Nucleus accumbens (tissue), 56 donors: ENCODE measurements around the gene GLYATL1B.
"Not testable (repeated sequence)": the region's sequence is repeated elsewhere in the genome, so short reads cannot be mapped to it uniquely, and the experiment has no call there.

ENCODE experiments used
- DNase-seq, 56 donors: peaks; one replicate each; lab custom pipeline; 2025; lab: John Stamatoyannopoulos, UW

Gene GLYATL1B, protein sequence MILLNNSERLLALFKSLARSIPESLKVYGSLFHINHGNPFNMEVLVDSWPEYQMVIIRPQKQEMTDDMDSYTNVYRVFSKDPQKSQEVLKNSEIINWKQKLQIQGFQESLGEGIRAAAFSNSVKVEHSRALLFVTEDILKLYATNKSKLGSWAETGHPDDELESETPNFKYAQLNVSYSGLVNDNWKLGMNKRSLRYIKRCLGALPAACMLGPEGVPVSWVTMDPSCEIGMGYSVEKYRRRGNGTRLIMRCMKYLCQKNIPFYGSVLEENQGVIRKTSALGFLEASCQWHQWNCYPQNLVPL

DNA sequence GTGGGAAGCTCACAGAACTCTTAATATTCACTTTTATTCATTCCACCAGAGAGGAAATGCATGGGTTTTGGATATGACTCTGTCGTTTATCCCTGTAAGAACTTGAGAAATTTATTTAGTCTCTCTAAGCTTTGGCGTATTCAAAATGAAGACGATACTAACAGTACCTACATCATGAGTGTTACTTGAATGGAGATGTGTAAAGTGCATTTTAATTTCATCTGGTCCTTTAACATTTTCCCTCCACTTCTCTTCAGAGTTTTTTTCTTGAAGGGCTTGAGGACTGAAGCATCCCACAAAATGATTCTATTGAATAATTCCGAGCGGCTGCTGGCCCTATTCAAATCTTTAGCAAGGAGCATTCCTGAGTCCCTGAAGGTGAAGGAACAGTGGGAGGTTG, at the start of gene GLYATL1B:
GLYATL1B (plus strand) TSS at position 301 of the 400 bp plus-strand sequence; CDS start at position 301, 0 bp downstream.
- not testable (repeated sequence) for DNase-seq

DNA sequence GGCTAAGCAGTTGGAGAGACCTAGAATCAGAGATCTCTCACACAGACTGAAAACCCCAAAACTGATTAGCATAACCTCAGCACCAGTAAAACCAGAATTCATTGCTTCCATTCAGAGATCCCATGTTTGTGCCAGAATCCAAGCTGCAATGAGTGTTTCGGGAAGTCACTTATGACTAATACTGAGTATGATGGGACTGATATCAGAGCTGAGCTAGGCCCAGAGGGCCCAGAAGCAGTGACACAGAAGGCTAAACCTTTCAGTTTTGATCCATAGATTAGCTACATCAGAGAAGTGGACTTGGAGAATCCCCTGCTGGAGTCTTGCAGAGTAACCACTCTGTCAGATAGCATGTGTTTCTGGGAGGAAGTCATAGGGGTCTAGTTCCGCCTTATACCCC, 49.6 kb upstream of the GLYATL1B start:
- DNase-seq, result not testable (repeated sequence)

DNA sequence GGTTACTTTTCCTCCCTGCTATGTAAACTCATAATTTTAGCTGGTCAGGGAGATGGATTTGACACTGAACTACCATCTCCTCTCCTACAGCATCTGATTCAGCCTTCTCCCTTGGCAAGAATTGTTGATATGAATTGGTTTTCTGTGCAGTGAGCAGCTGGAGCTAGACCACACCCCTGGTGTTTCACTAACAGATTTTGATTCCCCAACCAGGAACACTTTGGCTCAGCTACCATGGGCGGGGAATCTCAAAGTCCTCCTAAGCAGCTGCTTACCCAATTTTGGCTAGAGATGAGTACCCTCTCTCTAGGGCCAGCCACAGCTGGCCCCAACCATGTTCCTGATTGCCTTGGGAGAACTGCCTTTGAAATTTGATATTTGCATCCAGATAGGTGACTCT, 48.7 kb upstream of the GLYATL1B start:
- not testable (repeated sequence) for DNase-seq

DNA sequence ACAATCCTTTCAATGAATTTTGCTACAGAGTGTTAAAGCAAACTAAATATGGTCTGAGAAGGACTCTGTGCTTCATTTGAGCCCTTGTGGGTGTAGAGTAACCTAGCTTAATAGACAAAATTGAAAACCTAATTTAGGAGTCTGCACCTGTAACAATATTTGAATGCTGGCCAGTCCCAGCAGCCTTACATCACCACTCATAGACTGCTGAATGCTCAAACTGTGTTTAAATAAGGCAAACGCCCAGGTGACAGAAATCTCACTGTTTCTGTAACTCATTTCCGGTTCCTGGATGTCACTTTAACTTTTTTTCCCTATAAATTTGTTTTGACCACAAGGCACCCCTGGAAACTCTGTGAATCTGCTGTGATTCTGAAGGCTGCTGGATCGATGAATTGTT, 45.5 kb upstream of the GLYATL1B start:
- no peak for DNase-seq

DNA sequence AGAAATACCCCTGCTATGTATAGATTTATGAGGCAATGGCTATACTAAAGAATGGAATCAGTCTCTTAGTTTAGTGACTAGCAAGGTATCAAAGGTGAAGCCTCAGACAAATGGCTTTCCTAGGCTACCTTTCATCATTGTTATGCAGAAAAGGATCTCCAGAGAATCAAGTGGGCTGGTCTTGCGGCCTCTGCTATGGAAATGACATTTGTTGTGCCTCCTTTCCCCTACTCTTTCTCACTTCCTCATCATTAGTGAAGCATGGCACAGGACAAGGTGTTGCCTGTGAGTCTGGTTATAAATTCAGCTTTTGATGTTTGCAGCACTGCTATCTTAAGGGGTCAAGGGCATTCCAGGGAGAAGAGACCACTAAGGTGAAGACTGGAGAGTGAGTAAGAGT, 34.7 kb upstream of the GLYATL1B start:
- DNase-seq, result not testable (repeated sequence)

DNA sequence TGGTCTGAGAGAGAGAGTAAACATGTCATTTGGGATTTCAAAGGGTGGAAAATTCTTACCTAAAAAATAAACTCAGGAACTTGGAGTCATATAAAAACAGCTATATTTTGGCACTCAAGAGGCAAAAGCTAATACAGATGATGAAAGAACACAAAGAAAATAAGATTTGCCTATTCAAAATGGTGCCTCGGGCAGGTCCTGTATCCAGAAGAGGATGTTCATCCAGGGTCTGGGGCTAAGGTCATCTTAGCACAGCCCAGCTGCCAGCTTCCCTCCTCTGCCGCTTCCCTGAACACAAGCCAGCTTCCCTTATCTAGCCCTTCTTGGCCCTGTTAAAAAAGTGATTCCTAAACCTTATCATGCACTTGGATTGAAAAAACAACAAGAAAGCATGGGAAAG, 33.8 kb upstream of the GLYATL1B start:
- DNase-seq, result not testable (repeated sequence)

DNA sequence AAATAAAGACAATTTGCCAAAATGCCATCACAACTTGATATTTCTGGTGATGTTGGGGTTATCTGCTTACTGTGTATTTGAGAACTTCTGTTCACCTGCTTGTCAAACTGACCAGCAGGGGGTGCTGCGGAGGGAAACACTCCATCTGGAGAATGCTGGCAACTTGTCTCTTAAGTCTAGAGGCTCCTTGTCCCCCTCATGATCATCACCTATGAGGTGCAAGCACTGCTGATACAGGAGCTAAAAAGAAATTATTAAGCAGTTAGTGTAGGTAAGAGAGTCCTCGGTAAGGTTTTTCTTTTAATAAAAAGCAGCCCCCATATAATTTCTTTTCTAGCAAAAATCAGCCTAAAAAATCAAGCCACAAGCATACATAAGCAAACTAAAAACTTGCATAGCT, 32.7 kb upstream of the GLYATL1B start:
- peak in 36 of 56 donors; percentile 2 to 69 (median 20) for DNase-seq

DNA sequence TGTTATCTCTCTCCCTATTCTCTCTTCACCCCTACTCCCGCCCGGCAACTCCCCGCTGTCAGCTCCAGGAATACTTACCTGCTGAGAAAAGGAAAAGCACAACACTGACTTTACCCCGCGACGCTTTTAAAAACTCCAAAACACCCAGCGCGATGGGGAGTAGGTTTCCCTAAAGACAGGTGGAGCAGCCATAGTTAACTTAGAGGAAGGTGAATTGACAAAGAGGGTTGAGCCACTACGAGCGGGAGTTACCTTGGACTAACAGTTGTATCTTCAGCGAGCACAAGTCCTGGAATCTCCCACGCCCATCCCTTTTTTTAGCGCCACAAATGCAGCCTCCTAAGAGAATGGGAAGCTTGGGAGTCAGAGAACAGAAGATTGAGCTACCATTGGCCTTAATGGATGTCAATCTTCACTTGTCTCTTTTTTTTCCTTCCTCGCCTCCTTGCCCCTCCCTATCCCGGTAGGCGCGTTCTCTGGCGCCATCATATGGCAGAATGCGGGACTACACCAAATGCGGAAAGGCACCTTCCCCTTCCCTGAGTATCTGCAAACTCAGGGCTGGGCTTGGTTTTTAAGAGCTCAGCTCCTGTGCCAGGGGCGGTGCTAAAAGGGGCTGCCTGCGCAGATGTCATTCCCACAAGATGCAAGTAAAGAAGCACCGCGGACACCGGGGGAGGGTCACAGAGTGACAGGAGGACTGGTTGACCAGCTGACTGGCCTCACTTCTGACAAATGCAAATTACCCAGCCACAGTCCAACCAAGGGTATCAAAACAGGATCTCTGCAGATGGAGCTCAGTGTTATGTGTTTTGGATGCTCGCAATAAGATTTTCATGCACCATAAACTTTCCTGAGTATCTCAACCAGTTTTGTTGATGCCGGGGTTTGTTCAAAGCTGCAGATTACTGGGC, 27.7 kb upstream of the GLYATL1B start:
- DNase-seq, result peak in 42 of 56 donors; percentile 4 to 70 (median 28)

DNA sequence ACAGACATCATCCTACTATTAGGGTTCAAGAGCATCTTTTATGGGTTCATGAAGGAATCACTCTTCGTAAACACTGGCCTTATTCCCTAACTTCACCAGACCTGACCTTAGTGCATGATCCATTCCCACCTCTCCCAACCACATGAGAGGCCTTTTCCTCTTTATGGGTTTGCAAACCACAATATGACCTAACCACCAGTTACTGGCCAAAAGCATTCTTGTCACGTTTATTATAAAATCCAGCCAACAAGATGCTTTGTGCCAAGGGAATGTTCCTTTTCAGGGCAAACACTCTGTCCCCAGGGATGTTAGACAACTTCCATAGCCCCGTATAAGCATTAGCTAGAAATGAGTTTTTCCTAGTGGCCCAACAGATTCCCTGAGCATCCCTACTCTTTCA, 26.0 kb upstream of the GLYATL1B start:
- not testable (repeated sequence) for DNase-seq

DNA sequence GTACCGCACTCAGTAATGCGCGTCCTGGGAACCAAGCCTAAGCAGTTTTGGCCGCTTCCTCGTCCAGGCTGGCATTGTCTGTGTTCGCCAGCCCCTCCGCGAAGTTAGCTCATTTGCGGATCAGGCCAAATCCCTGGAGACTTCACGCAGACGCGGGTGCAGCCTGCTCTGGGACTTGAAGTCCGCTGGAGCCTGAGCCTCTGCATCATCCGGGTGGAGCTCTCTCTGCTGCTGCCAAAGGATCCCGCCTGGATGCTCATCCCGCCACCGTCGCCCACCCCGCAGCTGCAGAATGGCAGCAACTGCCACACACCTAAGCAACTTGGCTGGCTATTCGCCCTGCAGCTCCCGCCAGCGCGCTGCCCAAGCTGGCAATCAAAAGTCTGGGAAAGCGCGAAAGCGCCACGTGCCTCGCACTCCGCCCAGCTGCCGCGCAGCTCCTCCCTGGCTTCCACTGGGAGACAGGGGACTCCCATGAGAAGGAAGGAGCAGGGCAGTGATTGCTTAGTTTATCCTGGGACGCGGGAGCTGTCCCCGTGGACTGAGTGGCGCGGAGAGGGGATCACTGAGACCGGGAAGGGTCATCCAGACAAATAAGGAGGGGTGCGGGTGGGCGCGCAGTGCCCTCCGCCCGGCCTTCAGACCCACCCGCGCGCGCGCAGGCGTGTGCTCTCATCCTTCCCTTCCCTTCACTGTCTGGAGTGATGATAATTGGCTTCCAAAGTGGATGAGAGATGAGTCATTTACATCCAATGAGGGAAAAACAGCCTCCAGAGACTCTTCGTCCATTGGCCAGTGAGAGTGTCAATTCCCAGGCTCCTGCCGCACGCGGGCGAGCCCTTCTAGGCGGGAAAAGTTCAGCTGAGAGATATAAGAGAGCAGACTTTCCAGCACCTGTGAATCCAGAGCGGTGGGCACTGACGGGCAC, 23.2 kb upstream of the GLYATL1B start:
- DNase-seq, result peak in 1 of 56 donors; percentile 4

DNA sequence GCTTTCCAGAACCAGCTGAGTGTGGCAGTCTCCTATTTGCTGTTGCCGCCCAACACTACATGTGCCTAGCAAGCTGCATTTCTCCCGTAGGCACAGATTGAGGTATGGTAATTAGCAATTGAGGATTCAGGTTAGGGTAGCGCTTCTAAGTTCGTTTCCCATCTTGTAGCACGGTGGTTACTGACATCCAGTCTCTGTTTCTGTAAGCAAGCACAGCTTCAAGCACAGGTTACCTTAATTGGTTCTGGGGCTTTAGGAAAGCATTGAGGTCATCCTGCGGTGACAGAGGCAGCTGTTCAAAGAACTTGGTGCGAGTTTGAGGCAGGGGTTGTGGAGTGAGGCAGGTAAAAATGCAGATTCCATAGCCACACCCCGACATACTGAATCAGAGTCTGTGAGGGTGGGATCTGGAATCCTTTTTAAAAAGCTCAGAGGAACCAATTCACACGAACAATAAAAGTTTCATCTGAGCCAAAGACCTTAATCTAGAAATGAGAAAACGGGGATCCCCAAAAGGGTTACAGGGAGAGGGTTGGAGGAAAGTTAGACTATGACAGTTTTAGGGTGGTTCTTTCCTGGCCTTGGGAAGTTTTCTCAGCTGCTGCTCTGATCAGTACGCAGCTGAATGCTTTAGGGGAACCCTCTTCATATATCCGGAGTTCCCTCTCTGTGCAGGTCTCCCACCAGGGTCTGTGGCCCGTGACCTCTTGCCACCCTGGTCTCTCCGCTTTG, 21.9 kb upstream of the GLYATL1B start:
- DNase-seq, result not testable (repeated sequence)

DNA sequence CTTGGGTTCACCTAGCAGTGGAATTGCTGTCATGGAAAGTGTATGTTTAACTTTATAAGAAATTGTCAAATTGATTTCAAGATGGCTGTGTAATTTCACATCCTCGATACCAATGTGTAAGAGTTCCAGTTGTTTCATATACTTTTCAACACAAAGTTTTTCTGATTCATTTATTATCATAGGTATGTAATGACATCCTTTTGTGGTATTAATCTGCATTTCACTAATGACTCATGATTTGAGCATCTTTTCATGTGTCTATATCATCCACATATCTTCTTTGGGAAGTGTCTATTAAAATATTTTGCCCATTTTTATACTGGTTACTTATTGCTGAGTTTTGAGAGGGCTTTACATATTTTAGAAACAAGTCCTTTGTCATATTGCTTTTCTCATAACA, 17.0 kb upstream of the GLYATL1B start:
- no peak for DNase-seq

DNA sequence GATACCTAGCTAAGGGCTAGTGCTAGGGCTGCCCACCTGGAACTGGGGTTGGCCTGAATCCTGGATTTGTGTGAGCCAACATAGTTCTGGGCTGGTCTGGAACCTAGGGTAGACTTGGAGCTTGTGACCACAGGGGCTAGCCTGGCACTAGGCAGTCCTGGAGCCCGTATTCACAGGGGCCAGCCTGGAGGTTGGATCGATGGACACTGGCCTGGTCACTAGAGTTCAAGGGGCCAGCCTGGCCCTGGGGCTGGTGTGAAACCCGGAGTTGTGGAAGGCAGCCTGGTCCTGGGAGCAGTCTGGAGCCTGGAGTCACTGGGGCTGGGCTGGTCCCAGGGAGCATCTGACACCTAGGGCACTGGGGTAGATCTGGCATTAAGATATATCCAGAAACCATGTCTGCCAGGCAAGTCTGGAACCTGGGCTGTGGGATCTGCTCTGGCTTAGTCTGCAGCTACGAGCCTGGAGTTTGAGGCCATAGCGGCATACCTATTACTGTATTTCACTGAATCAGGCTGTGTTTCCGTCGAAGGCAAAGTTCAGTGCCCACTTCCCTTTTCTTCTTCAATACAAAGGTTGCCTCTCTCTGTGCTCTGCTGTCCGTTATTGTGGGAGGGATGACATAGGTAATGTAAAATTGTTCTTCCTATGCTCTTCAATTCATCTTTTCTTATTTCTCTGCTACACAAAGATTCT, 9.1 kb upstream of the GLYATL1B start:
- DNase-seq, result no peak

DNA sequence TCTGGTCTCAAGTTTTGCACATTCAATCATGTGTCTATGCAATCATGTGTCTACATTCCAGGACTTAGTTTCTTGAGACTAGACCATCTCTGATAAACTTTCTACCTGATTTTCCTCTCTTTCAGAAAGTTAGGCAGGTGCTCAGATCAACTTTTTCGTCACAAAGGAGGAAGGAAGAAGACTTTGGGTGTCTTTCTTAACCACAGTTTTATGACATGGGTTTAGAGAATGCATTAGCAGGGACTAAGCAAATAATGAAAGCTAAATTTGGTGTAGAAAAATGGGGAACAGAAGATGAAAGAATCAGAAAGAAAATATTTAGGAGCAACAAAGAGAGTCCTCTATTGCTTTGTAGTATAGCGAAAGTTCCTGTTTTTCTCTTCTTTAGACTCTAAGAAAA, 7.7 kb upstream of the GLYATL1B start:
- DNase-seq, result no peak

DNA sequence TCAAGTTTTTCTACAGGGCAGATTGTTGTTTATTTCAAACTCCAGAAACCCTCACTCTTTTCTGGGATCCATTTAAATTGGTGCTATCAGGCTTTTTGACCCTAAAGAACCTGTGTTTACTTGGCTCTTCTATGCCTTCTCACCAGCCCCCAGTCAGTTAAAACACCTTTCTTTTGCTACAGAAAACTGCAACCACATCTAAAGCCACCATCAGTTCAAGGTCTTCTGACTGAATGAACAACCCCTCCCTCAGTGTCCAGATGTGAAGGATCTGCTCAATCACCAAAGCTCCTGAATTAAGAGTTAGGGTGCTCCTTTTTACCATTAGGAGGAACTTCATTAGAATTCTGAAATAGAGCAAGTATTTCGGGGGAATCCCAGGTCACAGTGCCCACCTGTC, 7.0 kb upstream of the GLYATL1B start:
- no peak for DNase-seq

DNA sequence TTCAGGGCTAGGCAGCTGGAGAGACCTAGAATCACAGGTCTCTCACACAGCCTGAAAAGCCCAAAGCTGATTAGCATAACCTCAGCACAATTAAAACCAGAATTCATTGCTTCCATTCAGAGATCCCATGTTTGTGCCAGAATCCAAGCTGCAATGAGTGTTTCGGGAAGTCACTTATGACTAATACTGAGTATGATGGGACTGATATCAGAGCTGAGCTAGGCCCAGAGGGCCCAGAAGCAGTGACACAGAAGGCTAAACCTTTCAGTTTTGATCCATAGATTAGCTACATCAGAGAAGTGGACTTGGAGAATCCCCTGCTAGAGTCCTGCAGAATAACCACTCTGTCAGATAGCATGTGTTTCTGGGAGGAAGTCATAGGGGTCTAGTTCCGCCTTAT, 5.7 kb upstream of the GLYATL1B start:
- not testable (repeated sequence) for DNase-seq

DNA sequence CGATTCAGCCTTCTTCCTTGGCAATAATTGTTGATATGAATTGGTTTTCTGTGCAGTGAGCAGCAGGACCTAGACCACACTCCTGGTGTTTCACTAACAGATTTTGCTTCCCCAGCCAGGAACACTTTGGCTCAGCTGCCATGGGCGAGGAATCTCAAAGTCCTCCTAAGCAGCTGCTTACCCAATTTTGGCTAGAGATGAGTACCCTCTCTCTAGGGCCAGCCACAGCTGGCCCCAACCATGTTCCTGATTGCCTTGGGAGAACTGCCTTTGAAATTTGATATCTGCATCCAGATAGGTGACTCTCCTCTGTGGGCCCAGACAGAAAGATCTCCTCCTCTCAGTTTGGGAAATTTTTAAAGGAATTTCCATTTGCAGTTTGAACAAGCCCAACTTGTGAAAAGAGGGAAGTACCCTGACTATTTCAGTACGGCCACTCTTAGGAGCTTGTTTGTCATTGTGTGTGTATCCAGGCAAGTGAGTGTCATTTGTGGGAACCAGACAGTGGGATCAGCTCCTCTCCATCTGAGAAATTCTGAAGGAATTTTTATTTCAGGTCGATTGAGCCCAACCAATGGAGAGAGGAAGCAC, 4.6 kb upstream of the GLYATL1B start:
- DNase-seq, result not testable (repeated sequence)

DNA sequence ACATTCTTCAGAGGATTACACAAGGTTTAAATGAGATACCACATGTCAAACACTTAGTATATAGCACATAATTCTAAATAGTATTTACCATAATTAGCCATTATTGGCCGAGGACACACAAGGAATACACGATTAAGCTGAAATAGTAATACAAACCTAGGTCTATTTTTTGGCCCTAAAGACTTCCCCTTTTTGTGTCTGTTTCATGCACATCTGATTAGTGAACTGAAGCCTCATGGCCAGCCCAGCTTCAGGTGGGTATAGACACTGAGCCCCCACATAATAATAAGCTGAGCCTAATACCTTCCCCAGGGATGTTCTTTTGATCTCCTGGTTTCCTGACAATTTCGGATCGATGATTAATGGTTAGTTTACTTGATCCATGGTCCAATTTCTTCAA, 2.1 kb downstream of the GLYATL1B start:
- DNase-seq, result no peak

DNA sequence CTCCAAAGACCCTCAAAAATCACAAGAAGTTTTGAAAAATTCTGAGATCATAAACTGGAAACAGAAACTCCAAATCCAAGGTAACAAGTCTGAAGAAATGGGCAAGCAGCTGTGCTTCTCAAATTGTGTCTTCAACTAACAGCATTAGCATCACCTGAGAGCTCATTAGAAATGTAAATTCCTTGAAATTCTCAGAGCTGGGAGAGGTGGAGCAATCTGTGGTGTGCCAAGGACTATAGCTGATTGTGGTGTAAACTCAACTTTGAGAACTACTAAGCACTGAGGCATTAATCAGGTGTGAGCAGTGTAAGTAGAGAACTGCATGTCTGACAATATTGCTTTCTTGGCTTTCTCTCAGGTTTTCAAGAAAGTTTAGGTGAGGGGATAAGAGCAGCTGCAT, 7.5 kb downstream of the GLYATL1B start:
- not testable (repeated sequence) for DNase-seq
